SK-N-SH (cell line): ENCODE results near the gene HDAC11.

ENCODE experiments used
- EP300 ChIP-seq, 2 experiments: IDR thresholded peaks; 2 replicates each; pipeline versions ENCODE4 v1.4.0 to v1.6.1; 2012; ENCODE audit warnings: borderline replicate concordance in 1 of 2, low read depth in 1 of 2, low read length in 1 of 2
- FOXJ3 ChIP-seq: sonication (generic); formaldehyde crosslinking; IDR thresholded peaks from 2 replicates; pipeline ENCODE4 v1.5.1; 2020; ENCODE audit warnings: mild to moderate bottlenecking, missing genetic modification reagents
- POLR2AphosphoS5 ChIP-seq: IDR thresholded peaks from 2 replicates; pipeline ENCODE4 v1.6.1; 2012; ENCODE audit warnings: low read depth, low read length
- RXRA ChIP-seq: IDR thresholded peaks from 2 replicates; pipeline ENCODE4 v1.4.0; 2012; ENCODE audit warnings: low read depth, mild to moderate bottlenecking, borderline replicate concordance
- TAF1 ChIP-seq: IDR thresholded peaks from 2 replicates; pipeline ENCODE4 v1.6.1; 2012; ENCODE audit warnings: low read depth, mild to moderate bottlenecking, low read length, moderate library complexity, borderline replicate concordance

- no peak for TF ChIP-seq TAF1
- TF ChIP-seq RXRA: no peak
- TF ChIP-seq FOXJ3: no peak
- no peak for TF ChIP-seq EP300 (IDR thresholded peaks at IDR 0.05; ENCODE audit: borderline replicate concordance in 1 of 2, low read depth in 1 of 2, low read length in 1 of 2)
- TF ChIP-seq POLR2AphosphoS5: no peak
These were observed 13.1 kb downstream of the HDAC11 start for GRCh38 chr3:13492976-13493866.
